K562 (cell line): ENCODE measurements around the gene RMND5B. TPM values are rescaled to one million over a fixed set of nuclear protein-coding genes. Genes with fewer than 3 reads are reported as not detected.

Experiments used
- ATAC-seq: fragments of 200-7000 bp; cut with Tn5 transposase; 3 replicates; pipeline ENCODE4 v1.9.1; 2020; ENCODE audit warnings: moderate library complexity
- BruUV-seq: library from RNA; stranded (reverse); fragments of 400-500 nt; replicated peaks from 2 replicates; lab custom pipeline; 2021; lab: Mats Ljungman, UMichigan
- CTCF ChIA-PET: fragments of 300-600 bp; formaldehyde crosslinking; extraction: SDS; loops from one replicate; lab custom pipeline; 2021; ENCODE audit warnings: low intra/inter-chr PET ratio; lab: Yijun Ruan, JAX
- POLR2A ChIA-PET: fragments of 300-600, 350-650 bp; sonication (Branson Sonifier 250); formaldehyde crosslinking; extraction: SDS; loops from one replicate; lab custom pipeline; 2021; ENCODE audit warnings: antibody characterized with exemption, inconsistent platforms; lab: Yijun Ruan, JAX
- DNase-seq, 4 experiments: peaks; one replicate each; pipeline versions ENCODE4 v3.0.0 to v3.0.0-alpha.2; 2011 to 2018; ENCODE audit warnings: low spot score in 3 of 4, mixed read lengths in 3 of 4; ENCODE audit errors: extremely low read depth in 1 of 4
- FAIRE-seq: peaks from 2 replicates; lab custom pipeline; 2011; peaks lifted over from hg19 to GRCh38; lab: Jason Lieb, UNC
- H2AFZ ChIP-seq: 2 replicates; pipeline ENCODE4 v1.6.0; 2011; ENCODE audit warnings: low read depth, low read length, control low read depth, inconsistent platforms
- H3K27ac ChIP-seq: fragments of 200-600 bp; 3 replicates; pipeline ENCODE4 v1.8.0; 2011; ENCODE audit warnings: low read depth, mild to moderate bottlenecking, control low read depth, inconsistent platforms, low read length, moderate library complexity, mixed read lengths; ENCODE audit errors: extremely low read depth
- H3K27me3 ChIP-seq, 2 experiments: fragments of 300-600 bp in 1 of 2; 2 replicates in 1 of 2; 3 replicates in 1 of 2; pipeline versions ENCODE4 v1.6.0 to v1.8.0; 2011; ENCODE audit warnings: inconsistent platforms in 2 of 2, low read length in 2 of 2, mild to moderate bottlenecking in 1 of 2, mixed read lengths in 1 of 2, moderate library complexity in 1 of 2; ENCODE audit not compliant: control insufficient read depth in 2 of 2, insufficient read depth in 2 of 2
- H3K36me3 ChIP-seq: fragments of 300-600 bp; 3 replicates; pipeline ENCODE4 v1.8.0; 2011; ENCODE audit warnings: mild to moderate bottlenecking, low read length, inconsistent platforms; ENCODE audit not compliant: control insufficient read depth, insufficient read depth
- H3K4me1 ChIP-seq, 2 experiments: fragments of 200-600 bp in 1 of 2; replicated peaks in 1 of 2; 2 replicates in 1 of 2; 3 replicates in 1 of 2; pipeline versions ENCODE4 v1.5.1 to v1.8.0; 2011; ENCODE audit warnings: inconsistent platforms in 2 of 2, low read length in 2 of 2, mild to moderate bottlenecking in 1 of 2, mixed read lengths in 1 of 2, moderate library complexity in 1 of 2; ENCODE audit not compliant: control insufficient read depth in 2 of 2, insufficient read depth in 2 of 2
- H3K4me2 ChIP-seq: 2 replicates; pipeline ENCODE4 v1.6.1; 2011; ENCODE audit warnings: low read length, control low read depth, inconsistent platforms, mixed read lengths; ENCODE audit not compliant: insufficient read depth
- H3K4me3 ChIP-seq: fragments of 200-600 bp; sonication (generic), shearing (Covaris generic); 2 replicates; pipeline ENCODE4 v1.5.1; 2016; ENCODE audit warnings: control low read depth, inconsistent platforms
- H3K79me2 ChIP-seq: fragments of 200-600 bp; 3 replicates; pipeline ENCODE4 v1.8.0; 2011; ENCODE audit warnings: low read length, inconsistent platforms; ENCODE audit not compliant: control insufficient read depth, insufficient read depth
- H3K9ac ChIP-seq, 2 experiments: 2 replicates each; pipeline versions ENCODE4 v1.6.0 to v1.6.1; 2011; ENCODE audit warnings: low read depth in 2 of 2, low read length in 2 of 2, control low read depth in 1 of 2, inconsistent platforms in 1 of 2, mild to moderate bottlenecking in 1 of 2, mixed read lengths in 1 of 2; ENCODE audit not compliant: insufficient read depth in 1 of 2
- H3K9me1 ChIP-seq: one replicate; pipeline ENCODE4 v1.6.0; 2011; ENCODE audit warnings: inconsistent platforms, mild to moderate bottlenecking, low read length, moderate library complexity; ENCODE audit not compliant: control insufficient read depth, insufficient read depth
- H3K9me3 ChIP-seq: replicated peaks from 2 replicates; pipeline ENCODE4 v1.5.1; 2011; ENCODE audit warnings: low read depth, low read length, inconsistent platforms; ENCODE audit not compliant: control insufficient read depth, insufficient read depth
- H4K20me1 ChIP-seq: replicated peaks from 2 replicates; pipeline ENCODE4 v1.6.1; 2011; ENCODE audit warnings: low read length, inconsistent platforms, mixed read lengths; ENCODE audit not compliant: control insufficient read depth, insufficient read depth
- BDP1 ChIP-seq: IDR thresholded peaks from 3 replicates; pipeline ENCODE4 v1.6.1; 2011; ENCODE audit not compliant: insufficient read length, insufficient read depth
- CBX2 ChIP-seq: fragments of 200-600 bp; sonication (generic); IDR thresholded peaks from one replicate; pipeline ENCODE4 v1.6.1; 2012; ENCODE audit warnings: mild to moderate bottlenecking, low read length, inconsistent platforms; ENCODE audit not compliant: insufficient read depth, poor library complexity, severe bottlenecking
- CC2D1A ChIP-seq: fragments of 450-650 bp; IDR thresholded peaks from 2 replicates; pipeline ENCODE4 v1.6.1; 2017; ENCODE audit warnings: mild to moderate bottlenecking
- DIDO1 ChIP-seq: fragments of 450-650 bp; IDR thresholded peaks from 2 replicates; pipeline ENCODE4 v1.6.1; 2016; ENCODE audit warnings: low read depth, missing biosample characterization, missing genetic modification characterization
- ESRRB ChIP-seq: fragments of 250-450 bp; sonication (Bioruptor Pico); IDR thresholded peaks from 2 replicates; pipeline ENCODE4 v1.5.0; 2020; ENCODE audit warnings: mild to moderate bottlenecking, moderate library complexity, borderline replicate concordance
- FOXA3 ChIP-seq, 2 experiments: fragments of 450-650 bp in 1 of 2; sonication (generic) in 1 of 2; formaldehyde crosslinking; IDR thresholded peaks in 1 of 2; conservative IDR thresholded peaks in 1 of 2; 2 replicates each; pipeline versions ENCODE4 v1.4.0 to v1.8.0; 2020 to 2022; ENCODE audit warnings: mild to moderate bottlenecking in 2 of 2, missing genetic modification reagents in 1 of 2
- NR2F6 ChIP-seq: fragments of 450-650 bp; formaldehyde crosslinking; IDR thresholded peaks from 2 replicates; pipeline ENCODE4 v1.4.0; 2020; ENCODE audit warnings: mild to moderate bottlenecking
- PRPF4 ChIP-seq: fragments of 200-400 bp; formaldehyde crosslinking; IDR thresholded peaks from one replicate; pipeline ENCODE4 v1.6.1; 2017; ENCODE audit warnings: low read length, low read depth, mild to moderate bottlenecking; ENCODE audit not compliant: insufficient read depth, poor library complexity, severe bottlenecking
- STAT5A ChIP-seq: IDR thresholded peaks from 2 replicates; pipeline ENCODE4 v1.6.1; 2012; ENCODE audit warnings: low read length, inconsistent platforms, borderline replicate concordance
- THRA ChIP-seq: fragments of 450-650 bp; IDR thresholded peaks from 2 replicates; pipeline ENCODE4 v1.6.1; 2017; ENCODE audit warnings: mild to moderate bottlenecking, moderate library complexity
- ZNF507 ChIP-seq: conservative IDR thresholded peaks from 2 replicates; pipeline ENCODE4 v1.6.1; 2017; ENCODE audit warnings: missing genetic modification characterization, missing compliant biosample characterization
- ZNF589 ChIP-seq: fragments of 200-800 bp; sonication (Bioruptor generic); IDR thresholded peaks from 2 replicates; pipeline ENCODE4 v1.6.1; 2016; ENCODE audit warnings: low read depth, missing genetic modification characterization, missing compliant biosample characterization
- ZNF695 ChIP-seq: fragments of 450-650 bp; formaldehyde crosslinking; IDR thresholded peaks from 2 replicates; pipeline ENCODE4 v1.4.0; 2020; ENCODE audit warnings: mild to moderate bottlenecking, moderate library complexity
- WGBS: fragments of 100-300 bp; shearing (Covaris generic); methylation state at CpG from one replicate; pipeline ENCODE4 v1.1.6; 2016; ENCODE audit warnings: low coverage, mixed read lengths; ENCODE audit not compliant: insufficient coverage; ENCODE audit errors: missing lambda C conversion rate; 5-methylcytosine and 5-hydroxymethylcytosine counted together
- in situ Hi-C: fragments of 300-500 bp; cut with MboI; formaldehyde crosslinking; loops from 4 replicates; pipeline ENCODE4 v1.15.0; 2018; ENCODE audit warnings: inconsistent platforms, mixed read lengths
- intact Hi-C: fragments of 100-400 bp; cut with micrococcal nuclease; formaldehyde crosslinking; loops from 2 replicates; pipeline ENCODE4 v1.14.2; 2022
- polyA plus RNA-seq, 8 experiments: library from polyadenylated mRNA; depleted of rRNA in 4 of 8; stranded (reverse) in 5 of 8; unstranded in 3 of 8; fragments of >200 nt; fragmentation: Nextera tagmentation in 2 of 8; fragmentation: Illumina TruSeq in 1 of 8; extraction: Ambion mirVana in 2 of 8; extraction: Trizol in 1 of 8; gene quantifications; 2 replicates each; pipeline versions ENCODE4 v1.2.1 to v1.2.3, GENCODE V29; 2011 to 2014; ENCODE audit warnings: inconsistent platforms in 1 of 8, missing spikeins in 1 of 8
- total RNA-seq, 7 experiments: library from RNA; depleted of rRNA in 6 of 7; stranded (reverse); fragments of >200 nt in 6 of 7; fragmentation: Illumina TruSeq in 2 of 7; extraction: Trizol in 2 of 7; gene quantifications; 2 replicates each; pipeline versions ENCODE4 v1.2.1 to v1.2.3, GENCODE V29; 2011 to 2021; ENCODE audit warnings: low replicate concordance in 1 of 7
- TF ChIP-seq, protein P1 (sequence below): fragments of 450-650 bp; IDR thresholded peaks from one replicate; pipeline ENCODE4 v1.6.1; 2018; ENCODE audit warnings: mild to moderate bottlenecking, moderate library complexity; ENCODE audit not compliant: partially characterized antibody
- TF ChIP-seq, protein P2 (sequence below): fragments of 450-650 bp; formaldehyde crosslinking; IDR thresholded peaks from 2 replicates; pipeline ENCODE4 v1.4.0; 2020; ENCODE audit warnings: mild to moderate bottlenecking, moderate library complexity
- TF ChIP-seq, protein P3 (sequence below): fragments of 250-450 bp; sonication (Bioruptor Pico); IDR thresholded peaks from 2 replicates; pipeline ENCODE4 v1.9.0; 2021; ENCODE audit warnings: mild to moderate bottlenecking

The RMND5B gene
- total and polyA plus RNA-seq, 9 of the 15 experiments (the other 6 are each of a cell fraction or from before 2014, with no cell fraction given), result 2.6 to 57.0 (median 28.3) TPM

GRCh38 chr5:178155065-178155464 is 24.3 kb downstream of the RMND5B start:
- in situ Hi-C loops (no loop called here), intact Hi-C loops (no loop called here)
- ChIA-PET CTCF (no interaction called here), POLR2A (interaction anchor here (0.9 kb wide), 1 partner anchor 49 kb away, joined by 6 read pairs; the partner anchor contains the start of gene HNRNPAB)
- Histone ChIP-seq H3K9ac (no peak overlapping the region), H3K9me1 (no peaks in the 10 kb centered on the region), H3K27me3 (no peaks in the 10 kb centered on the region), H3K4me2 (no peak overlapping the region; the same call in 1 of the 2 replicates), H4K20me1 (peaks cover 7% of the 10 kb centered on the region; the same call in 1 of the 2 replicates), H3K9me3 (no peaks in the 10 kb centered on the region), H3K36me3 (peaks cover 27% of the 10 kb centered on the region), H2AFZ (peak overlapping the region; percentile 84; the same call in 1 of the 2 replicates), H3K79me2 (peaks cover 24% of the 10 kb centered on the region), H3K27ac (no peak overlapping the region), H3K4me3 (no peak overlapping the region), H3K4me1 (peaks cover 9 to 23% of the 10 kb centered on the region in 2 experiments; a peak in 4 of 5 replicates)
- FAIRE-seq, result no peak
- no TSS peak for BruUV-seq
- no peak for DNase-seq
- no peak for ATAC-seq
- WGBS, result 63% methylated on average over 8 of the region's 8 CpGs
- TF ChIP-seq ZNF507 (tag) (no peak), ZNF589 (no peak), PRPF4 (no peak), ESRRB (CRISPR knock-in tag) (no peak), CBX2 (no peak), DIDO1 (tag) (no peak), THRA (no peak), NR2F6 (CRISPR knock-in tag) (no peak), BDP1 (no peak), CC2D1A (no peak), ZNF695 (CRISPR knock-in tag) (no peak), STAT5A (no peak), FOXA3 (CRISPR knock-in tag; conservative IDR thresholded peaks at IDR 0.05 in 1 of 2, IDR thresholded peaks at IDR 0.05 in 1 of 2) (no peak)
- TF ChIP-seq, protein P1, sequence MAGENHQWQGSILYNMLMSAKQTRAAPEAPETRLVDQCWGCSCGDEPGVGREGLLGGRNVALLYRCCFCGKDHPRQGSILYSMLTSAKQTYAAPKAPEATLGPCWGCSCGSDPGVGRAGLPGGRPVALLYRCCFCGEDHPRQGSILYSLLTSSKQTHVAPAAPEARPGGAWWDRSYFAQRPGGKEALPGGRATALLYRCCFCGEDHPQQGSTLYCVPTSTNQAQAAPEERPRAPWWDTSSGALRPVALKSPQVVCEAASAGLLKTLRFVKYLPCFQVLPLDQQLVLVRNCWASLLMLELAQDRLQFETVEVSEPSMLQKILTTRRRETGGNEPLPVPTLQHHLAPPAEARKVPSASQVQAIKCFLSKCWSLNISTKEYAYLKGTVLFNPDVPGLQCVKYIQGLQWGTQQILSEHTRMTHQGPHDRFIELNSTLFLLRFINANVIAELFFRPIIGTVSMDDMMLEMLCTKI, result no peak
- TF ChIP-seq, protein P2, sequence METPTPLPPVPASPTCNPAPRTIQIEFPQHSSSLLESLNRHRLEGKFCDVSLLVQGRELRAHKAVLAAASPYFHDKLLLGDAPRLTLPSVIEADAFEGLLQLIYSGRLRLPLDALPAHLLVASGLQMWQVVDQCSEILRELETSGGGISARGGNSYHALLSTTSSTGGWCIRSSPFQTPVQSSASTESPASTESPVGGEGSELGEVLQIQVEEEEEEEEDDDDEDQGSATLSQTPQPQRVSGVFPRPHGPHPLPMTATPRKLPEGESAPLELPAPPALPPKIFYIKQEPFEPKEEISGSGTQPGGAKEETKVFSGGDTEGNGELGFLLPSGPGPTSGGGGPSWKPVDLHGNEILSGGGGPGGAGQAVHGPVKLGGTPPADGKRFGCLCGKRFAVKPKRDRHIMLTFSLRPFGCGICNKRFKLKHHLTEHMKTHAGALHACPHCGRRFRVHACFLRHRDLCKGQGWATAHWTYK (CRISPR knock-in tag), result no peak
- TF ChIP-seq, protein P3, sequence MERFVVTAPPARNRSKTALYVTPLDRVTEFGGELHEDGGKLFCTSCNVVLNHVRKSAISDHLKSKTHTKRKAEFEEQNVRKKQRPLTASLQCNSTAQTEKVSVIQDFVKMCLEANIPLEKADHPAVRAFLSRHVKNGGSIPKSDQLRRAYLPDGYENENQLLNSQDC (CRISPR knock-in tag), result no peak
